ENCODE results near the gene TCEANC2.

DNA sequence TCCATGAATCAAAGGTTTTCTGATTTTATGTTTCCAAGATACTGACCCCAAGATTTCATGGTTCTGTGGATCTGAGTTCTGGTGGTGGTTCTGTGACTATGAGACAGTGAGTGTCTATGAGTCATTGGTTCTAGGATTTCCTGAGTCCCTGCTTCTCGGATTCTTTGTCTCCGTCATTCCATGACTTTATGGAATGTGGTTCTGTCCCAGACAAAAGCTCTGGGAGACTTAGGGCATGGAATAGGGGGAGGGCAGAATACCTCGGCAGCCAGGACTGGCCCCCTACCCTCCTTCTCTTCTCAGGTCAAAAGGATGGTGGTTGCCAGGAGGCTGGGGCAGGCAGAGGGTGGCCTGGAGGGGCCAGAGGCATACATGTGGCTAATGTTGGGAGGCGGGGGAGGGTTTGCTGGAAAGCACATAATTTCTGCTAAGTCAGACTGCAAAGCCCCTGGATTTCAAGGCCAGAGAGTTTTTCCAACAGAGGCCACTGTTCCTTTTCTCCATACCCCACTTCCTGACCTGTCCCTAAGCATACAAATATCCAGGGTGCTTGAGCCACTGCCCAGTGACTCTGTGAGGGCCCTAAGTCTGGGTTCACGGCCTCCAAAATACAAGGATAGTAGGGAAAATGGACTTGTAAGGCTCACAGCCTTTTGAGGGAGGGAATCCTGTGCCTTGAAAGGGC, 82.2 kb downstream of the TCEANC2 start:
- TF ChIP-seq TAF1 (IDR thresholded peaks at IDR 0.05; ENCODE audit: borderline replicate concordance, insufficient read depth, low read length) (no peak), POLR2AphosphoS5 (IDR thresholded peaks at IDR 0.05; ENCODE audit: low read depth, low read length) (no peak), SIN3A (IDR thresholded peaks at IDR 0.05; ENCODE audit: borderline replicate concordance, insufficient read depth, low read length) (no peak), FOXP2 (optimal IDR thresholded peaks at IDR 0.05; ENCODE audit: borderline replicate concordance, extremely low read depth, extremely low read length, insufficient read depth) (no peak)
- TF ChIP-seq, protein P1, sequence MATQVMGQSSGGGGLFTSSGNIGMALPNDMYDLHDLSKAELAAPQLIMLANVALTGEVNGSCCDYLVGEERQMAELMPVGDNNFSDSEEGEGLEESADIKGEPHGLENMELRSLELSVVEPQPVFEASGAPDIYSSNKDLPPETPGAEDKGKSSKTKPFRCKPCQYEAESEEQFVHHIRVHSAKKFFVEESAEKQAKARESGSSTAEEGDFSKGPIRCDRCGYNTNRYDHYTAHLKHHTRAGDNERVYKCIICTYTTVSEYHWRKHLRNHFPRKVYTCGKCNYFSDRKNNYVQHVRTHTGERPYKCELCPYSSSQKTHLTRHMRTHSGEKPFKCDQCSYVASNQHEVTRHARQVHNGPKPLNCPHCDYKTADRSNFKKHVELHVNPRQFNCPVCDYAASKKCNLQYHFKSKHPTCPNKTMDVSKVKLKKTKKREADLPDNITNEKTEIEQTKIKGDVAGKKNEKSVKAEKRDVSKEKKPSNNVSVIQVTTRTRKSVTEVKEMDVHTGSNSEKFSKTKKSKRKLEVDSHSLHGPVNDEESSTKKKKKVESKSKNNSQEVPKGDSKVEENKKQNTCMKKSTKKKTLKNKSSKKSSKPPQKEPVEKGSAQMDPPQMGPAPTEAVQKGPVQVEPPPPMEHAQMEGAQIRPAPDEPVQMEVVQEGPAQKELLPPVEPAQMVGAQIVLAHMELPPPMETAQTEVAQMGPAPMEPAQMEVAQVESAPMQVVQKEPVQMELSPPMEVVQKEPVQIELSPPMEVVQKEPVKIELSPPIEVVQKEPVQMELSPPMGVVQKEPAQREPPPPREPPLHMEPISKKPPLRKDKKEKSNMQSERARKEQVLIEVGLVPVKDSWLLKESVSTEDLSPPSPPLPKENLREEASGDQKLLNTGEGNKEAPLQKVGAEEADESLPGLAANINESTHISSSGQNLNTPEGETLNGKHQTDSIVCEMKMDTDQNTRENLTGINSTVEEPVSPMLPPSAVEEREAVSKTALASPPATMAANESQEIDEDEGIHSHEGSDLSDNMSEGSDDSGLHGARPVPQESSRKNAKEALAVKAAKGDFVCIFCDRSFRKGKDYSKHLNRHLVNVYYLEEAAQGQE (IDR thresholded peaks at IDR 0.05; ENCODE audit: insufficient read depth in 1 of 2, low read depth in 2 of 2, low read length in 2 of 2) = no peak
